Amygdala (tissue), 56 donors: Measurements from ENCODE around the gene KMO.

ENCODE experiments used
- DNase-seq, 56 donors: peaks; one replicate each; lab custom pipeline; 2025; lab: John Stamatoyannopoulos, UW

Gene KMO

DNA sequence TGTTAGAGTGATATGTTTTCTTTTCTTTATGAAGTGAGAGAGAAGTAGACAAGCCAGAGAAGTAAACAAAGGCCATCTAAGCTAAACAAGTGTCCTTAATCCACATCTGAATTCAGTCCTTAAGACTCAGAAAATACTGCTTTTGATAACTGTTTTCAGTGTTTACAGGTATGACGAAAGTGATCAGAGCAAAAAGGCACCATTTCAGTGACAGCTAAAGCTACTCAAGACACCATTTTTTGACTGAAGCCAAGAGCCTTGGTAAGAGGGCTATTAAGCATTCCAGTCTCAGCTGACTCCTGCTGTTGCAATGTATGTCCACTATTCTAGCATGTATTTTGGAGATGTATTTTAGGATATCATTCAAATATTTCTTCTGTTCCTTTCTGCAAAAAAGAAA, 4.1 kb downstream of the KMO start:
- DNase-seq = no peak

DNA sequence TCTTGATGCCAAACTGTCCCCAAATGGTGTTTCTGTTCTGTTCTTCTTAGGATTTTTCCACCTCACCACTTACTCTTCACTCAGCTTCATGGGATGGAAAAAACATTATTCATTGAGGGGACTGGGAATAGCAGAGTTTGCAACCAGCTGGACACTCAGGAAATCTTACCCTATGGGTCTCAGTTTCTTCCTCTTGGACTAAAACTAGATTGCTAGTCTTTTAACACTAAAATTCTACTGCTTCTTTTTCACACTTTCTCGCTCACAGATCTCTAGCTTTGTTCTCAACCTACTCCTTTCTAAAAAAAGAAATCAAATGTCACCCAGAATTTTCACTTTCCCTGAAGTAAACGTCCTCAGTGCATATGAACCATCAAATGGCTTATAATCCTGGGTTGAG, 4.8 kb downstream of the KMO start:
- DNase-seq = no peak

GRCh38 chr1:241542199-241542907, 10.2 kb downstream of the KMO start:
- DNase-seq = no peak

- DNase-seq = no peak
These were observed 15.8 kb downstream of the KMO start for GRCh38 chr1:241548008-241548407.

DNA sequence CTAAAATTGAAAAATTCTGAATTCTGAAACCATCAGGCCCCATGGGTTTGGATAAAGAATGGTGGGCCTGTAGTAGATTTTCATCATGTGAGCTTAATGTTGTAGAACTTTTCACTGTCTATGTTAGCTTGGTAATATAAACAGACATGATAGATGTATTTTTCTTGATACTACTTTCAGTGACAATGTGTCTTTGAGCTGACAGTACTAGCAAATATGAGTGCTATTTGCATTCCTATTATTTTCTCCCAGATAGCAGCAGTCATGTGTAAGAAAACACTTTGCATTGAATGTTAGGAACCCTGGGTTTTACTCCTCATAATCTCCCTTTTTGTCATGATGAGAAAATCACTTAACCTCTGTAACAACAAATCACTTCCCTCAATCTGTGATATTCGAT, 18.1 kb downstream of the KMO start:
- DNase-seq = no peak

- peak in 4 of 56 donors; percentile 0 to 13 (median 4) for DNase-seq
These were observed 19.8 kb downstream of the KMO start for GRCh38 chr1:241551759-241552638.

DNA sequence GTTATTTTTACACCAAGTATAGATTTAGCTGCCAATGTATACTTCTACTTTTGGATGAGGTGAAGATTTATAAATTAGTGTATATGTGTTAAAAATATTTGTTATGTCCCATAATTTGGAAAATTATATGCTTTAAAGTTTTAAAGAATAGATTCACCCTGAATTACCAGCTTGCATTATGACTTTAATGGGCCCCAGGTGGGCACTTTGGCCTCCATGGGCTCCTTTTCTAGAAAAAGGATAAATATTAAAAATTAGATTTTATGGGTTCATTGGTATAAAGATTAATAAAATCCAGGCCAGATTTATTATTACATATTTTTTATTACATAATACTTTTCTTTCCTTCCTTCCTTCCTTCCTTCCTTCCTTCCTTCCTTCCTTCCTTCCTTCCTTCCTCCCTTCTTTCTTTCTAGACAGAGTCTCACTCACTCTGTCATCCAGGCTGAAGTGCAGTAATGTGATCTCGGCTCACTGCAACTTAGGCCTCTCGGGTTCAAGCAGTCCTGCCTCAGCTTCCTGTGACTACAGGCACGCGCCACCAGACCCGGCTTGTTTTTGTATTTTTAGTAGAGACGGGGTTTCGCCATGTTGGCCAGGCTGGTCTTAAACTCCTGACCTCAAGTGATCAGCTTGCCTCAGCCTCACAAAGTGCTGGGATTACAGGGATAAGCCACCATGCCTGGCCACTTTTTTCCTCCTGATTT, 21.9 kb downstream of the KMO start:
- DNase-seq = no peak

DNA sequence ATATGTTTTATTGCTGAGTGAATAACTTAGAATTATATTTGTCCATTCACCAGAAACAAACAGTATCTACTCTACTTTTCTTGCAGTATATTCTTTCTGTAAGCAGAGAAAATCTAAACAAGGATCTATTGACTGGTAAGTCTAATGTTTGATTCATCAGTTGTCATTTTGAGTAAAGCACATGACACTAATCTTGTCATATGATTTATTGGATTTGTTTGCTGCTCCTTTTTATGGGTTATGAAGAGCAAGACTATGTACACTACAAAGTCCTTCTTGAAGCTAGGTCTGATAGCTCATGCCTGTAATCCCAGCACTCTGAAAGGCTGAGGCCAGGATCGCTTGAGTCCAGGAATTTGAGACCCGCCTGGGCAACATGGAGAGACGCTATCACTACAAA, 23.3 kb downstream of the KMO start:
- no peak for DNase-seq

DNA sequence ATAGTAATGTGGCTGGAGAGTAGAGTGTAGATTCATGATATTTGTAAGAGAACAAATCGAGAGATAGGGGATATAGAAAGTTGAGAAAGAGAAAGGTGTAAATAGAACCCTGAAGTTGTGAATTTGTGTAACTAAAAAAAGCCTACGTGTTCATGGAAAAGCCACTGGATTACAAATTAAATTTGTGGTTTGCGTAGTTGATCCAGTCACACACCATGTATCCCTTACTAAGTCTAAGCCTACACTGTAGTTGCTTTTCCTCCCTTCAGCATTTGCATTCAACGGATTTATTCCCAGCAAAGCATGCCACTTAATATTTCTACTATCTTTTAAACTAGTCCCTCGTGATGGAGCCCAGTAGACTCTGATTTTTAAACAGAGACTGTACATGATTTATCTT, 24.9 kb downstream of the KMO start:
- DNase-seq = no peak

DNA sequence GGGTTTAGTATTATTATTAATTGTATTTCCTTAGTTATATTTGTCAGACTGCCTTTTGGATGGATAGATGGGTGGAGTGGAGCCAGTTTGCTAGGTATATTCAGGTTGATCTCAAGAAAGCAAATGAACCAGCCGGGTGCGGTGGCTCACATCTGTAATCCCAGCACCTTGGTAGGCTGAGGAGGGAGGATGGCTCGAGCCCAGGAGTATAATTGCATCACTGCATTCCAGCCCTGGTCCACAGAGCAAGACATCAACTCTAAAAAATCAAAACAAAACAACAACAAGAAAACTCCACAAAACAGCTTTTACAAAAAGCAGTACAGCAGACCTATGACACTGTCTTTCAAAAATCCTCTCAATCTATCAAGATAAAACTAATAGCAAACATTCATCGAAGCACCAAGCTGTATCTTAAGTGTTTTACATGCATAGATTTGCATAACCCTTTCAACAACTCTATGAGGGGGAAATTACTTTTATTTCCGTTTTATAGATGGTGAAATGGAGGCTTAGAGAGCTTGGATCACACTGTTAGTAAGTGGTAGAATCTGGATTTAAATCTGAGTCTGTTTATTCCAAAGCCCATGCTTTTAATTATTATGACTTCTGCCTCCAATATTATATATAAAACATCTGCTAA, 25.5 kb downstream of the KMO start:
- no peak for DNase-seq

- no peak for DNase-seq
These were observed 28.1 kb downstream of the KMO start for GRCh38 chr1:241560146-241560848.

- no peak for DNase-seq
These were observed 28.6 kb downstream of the KMO start for GRCh38 chr1:241560849-241561187.

- no peak for DNase-seq
These were observed 37.7 kb downstream of the KMO start for GRCh38 chr1:241569848-241570247.

DNA sequence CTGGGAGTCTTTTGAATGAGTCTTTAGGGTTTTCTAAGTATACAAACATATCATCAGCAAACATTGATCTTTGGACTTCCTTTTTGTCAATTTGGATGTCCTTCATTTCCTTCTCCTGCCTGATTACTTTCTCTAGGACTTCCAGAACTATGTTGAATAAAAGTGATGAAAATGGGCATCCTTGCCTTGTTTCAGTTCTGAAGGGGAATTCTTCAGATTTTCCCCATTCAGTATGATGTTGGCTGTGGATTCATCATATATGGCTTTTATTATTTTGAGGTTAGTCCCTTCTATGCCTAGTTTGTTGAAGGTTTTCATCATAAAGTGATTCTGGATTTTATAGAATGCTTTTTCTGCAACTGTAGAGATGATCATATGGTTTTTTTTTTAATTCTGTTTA, 42.0 kb downstream of the KMO start:
- DNase-seq = no peak

- no peak for DNase-seq
These were observed 47.3 kb downstream of the KMO start for GRCh38 chr1:241579434-241579833.

DNA sequence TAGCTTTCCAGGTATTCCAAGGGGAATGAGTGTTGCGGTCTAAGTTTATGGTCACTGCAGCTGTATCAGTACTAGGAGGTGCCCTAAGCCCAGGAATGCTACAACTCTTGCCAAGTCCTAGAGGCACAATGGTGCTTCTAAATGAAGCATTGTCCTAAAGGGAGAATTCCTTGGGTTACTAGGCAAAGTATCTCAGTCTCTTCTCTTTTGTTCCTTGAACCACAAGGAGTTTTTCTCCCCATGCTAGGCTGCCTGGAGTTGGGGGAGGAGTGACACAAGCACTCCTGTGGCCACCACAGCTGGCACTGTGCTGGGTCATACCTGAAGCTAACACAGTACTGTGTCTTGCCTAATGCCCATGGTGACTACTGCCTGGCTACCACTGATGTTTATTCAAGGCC, 50.7 kb downstream of the KMO start:
- no peak for DNase-seq

DNA sequence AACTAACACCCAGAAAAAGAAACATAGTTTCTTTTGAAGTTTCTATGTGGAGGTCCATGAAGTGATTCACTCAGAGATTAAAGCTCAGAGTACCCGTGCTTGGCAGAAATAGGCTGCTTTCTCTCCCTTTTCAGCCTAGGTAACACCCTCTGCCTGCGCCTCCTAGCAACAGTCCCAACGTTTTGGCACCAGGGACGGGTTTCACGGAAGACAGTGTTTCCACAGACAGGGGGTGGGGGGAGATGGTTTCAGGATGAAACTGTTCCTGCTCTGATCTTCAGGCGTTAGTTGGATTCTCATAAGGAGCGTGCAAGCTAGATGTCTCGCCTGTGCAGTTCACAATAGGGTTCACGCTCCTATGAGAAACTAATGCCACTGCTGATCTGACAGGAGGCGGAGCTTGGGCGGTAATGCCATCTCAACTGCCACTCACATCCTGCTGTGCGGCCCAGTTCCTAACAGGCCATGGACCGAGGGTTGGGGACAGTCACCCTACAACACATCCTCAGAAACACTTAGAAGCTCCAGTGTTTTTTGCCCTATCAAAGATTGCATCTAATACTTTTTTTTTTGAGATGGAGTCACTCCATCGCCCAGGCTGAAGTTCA, 54.8 kb downstream of the KMO start:
- peak in 10 of 56 donors; percentile 2 to 29 (median 14) for DNase-seq

DNA sequence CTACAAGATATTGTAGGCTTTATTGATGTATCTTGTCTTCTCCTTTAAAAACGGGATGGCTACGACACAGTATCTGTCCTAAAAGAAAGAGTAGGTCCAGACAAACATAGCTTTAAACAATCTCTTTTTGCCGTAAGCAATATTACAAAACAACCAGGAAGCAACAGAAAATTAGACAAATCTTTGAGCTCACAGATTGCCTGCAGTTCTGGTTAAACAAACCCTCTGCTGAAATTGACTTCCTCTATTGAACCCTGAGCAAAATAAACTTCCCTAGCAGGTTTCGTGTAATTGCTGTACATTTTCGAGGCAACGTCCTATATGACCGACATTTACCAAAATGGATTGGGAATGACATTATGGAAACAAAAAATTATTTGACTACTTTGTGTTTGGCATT, 57.3 kb downstream of the KMO start:
- no peak for DNase-seq

GRCh38 chr1:241590719-241591118, 58.5 kb downstream of the KMO start:
- DNase-seq = no peak

DNA sequence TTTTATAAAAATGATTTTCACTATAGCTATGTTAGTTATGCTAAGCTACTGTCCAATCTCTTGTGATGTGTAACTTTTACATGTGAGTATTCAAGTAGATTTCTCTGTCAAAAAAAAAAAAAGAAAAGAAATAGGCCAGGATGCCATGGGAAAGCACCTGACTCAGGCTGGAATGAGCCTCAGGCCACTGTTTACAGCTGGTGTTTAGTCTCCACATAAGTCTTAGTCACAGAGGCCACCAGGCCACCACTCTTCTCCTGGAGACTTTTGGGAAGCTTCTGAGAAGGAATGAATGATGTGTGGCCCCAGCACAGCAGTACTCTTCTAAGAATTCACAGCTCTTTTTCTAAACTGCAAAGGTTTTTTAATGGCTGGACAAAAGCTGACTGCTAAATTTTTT, 59.1 kb downstream of the KMO start:
- no peak for DNase-seq
